H9 (cell line): ENCODE results near the gene AQP11. TPM values are rescaled to one million over a fixed set of nuclear protein-coding genes. Genes with fewer than 3 reads are reported as not detected.

Source experiments
- DNase-seq: peaks from one replicate; pipeline ENCODE4 v3.0.0-alpha.2; 2017
- H2AFZ ChIP-seq: one replicate; pipeline ENCODE4 v1.6.1; 2013; ENCODE audit warnings: mild to moderate bottlenecking, low read length, control low read depth, moderate library complexity
- H2AK5ac ChIP-seq: 2 replicates; pipeline ENCODE4 v1.6.1; 2013; ENCODE audit warnings: low read length, control low read depth, mixed read lengths; ENCODE audit not compliant: insufficient read length
- H2BK120ac ChIP-seq: one replicate; pipeline ENCODE4 v1.6.1; 2013; ENCODE audit warnings: low read depth, mild to moderate bottlenecking, low read length, control low read depth, inconsistent platforms; ENCODE audit not compliant: poor library complexity, severe bottlenecking
- H2BK12ac ChIP-seq: 2 replicates; pipeline ENCODE4 v1.6.1; 2013; ENCODE audit warnings: low read length, control low read depth, mixed read lengths, low read depth; ENCODE audit not compliant: insufficient read length
- H2BK15ac ChIP-seq: 2 replicates; pipeline ENCODE4 v1.6.1; 2013; ENCODE audit warnings: low read depth, low read length, control low read depth
- H2BK20ac ChIP-seq: one replicate; pipeline ENCODE4 v1.6.1; 2013; ENCODE audit warnings: low read depth, mild to moderate bottlenecking, low read length, control low read depth, inconsistent platforms; ENCODE audit not compliant: poor library complexity, severe bottlenecking
- H2BK5ac ChIP-seq: 2 replicates; pipeline ENCODE4 v1.6.1; 2013; ENCODE audit warnings: low read length, control low read depth, mixed read lengths; ENCODE audit not compliant: insufficient read length
- H3K14ac ChIP-seq: 2 replicates; pipeline ENCODE4 v1.6.1; 2013; ENCODE audit warnings: low read length, control low read depth; ENCODE audit not compliant: insufficient read depth
- H3K18ac ChIP-seq: 2 replicates; pipeline ENCODE4 v1.6.1; 2013; ENCODE audit warnings: low read depth, mild to moderate bottlenecking, mixed read lengths, low read length, control low read depth; ENCODE audit not compliant: insufficient read length
- H3K23ac ChIP-seq: 2 replicates; pipeline ENCODE4 v1.6.1; 2013; ENCODE audit warnings: low read length, control low read depth, mixed read lengths, low read depth; ENCODE audit not compliant: insufficient read length
- H3K23me2 ChIP-seq: 2 replicates; pipeline ENCODE4 v1.6.1; 2013; ENCODE audit warnings: low read depth, mild to moderate bottlenecking, mixed read lengths, low read length, control low read depth; ENCODE audit not compliant: insufficient read length, poor library complexity, severe bottlenecking
- H3K27ac ChIP-seq: 2 replicates; pipeline ENCODE4 v1.5.1; 2013; ENCODE audit warnings: low read length, control low read depth, mixed read lengths, low read depth; ENCODE audit not compliant: insufficient read length
- H3K27me3 ChIP-seq: 2 replicates; pipeline ENCODE4 v1.6.1; 2013; ENCODE audit warnings: low read length, control low read depth, inconsistent platforms; ENCODE audit not compliant: insufficient read depth
- H3K4ac ChIP-seq: 2 replicates; pipeline ENCODE4 v1.6.1; 2013; ENCODE audit warnings: low read depth, mild to moderate bottlenecking, control low read depth, inconsistent platforms, low read length, moderate library complexity
- H3K4me1 ChIP-seq: 2 replicates; pipeline ENCODE4 v1.6.1; 2013; ENCODE audit warnings: low read length, control low read depth, inconsistent platforms; ENCODE audit not compliant: insufficient read depth
- H3K4me2 ChIP-seq: 2 replicates; pipeline ENCODE4 v1.6.1; 2013; ENCODE audit warnings: low read length, control low read depth, mixed read lengths; ENCODE audit not compliant: insufficient read length, insufficient read depth
- H3K56ac ChIP-seq: 2 replicates; pipeline ENCODE4 v1.6.1; 2013; ENCODE audit warnings: low read depth, mild to moderate bottlenecking, mixed read lengths, low read length, control low read depth; ENCODE audit not compliant: insufficient read length
- H3K79me1 ChIP-seq: 2 replicates; pipeline ENCODE4 v1.6.1; 2013; ENCODE audit warnings: low read depth, mild to moderate bottlenecking, moderate library complexity, low read length, control low read depth, inconsistent platforms; ENCODE audit not compliant: insufficient read depth, poor library complexity, severe bottlenecking
- H3K79me2 ChIP-seq: 2 replicates; pipeline ENCODE4 v1.6.1; 2013; ENCODE audit warnings: low read length, control low read depth, inconsistent platforms; ENCODE audit not compliant: insufficient read depth
- H3K9ac ChIP-seq: 2 replicates; pipeline ENCODE4 v1.6.1; 2013; ENCODE audit warnings: low read length, control low read depth, mixed read lengths; ENCODE audit not compliant: insufficient read length; ENCODE audit errors: extremely low read depth
- H3K9me3 ChIP-seq: one replicate; pipeline ENCODE4 v1.6.1; 2013; ENCODE audit warnings: low read depth, low read length, inconsistent platforms; ENCODE audit not compliant: control insufficient read depth
- H3T11ph ChIP-seq: one replicate; pipeline ENCODE4 v1.6.1; 2013; ENCODE audit warnings: mild to moderate bottlenecking, low read length, control low read depth, inconsistent platforms
- H4K20me1 ChIP-seq: one replicate; pipeline ENCODE4 v1.6.1; 2013; ENCODE audit not compliant: control insufficient read depth, insufficient read length, insufficient read depth
- H4K5ac ChIP-seq: 2 replicates; pipeline ENCODE4 v1.6.1; 2013; ENCODE audit warnings: low read depth, mild to moderate bottlenecking, mixed read lengths, low read length, control low read depth; ENCODE audit not compliant: insufficient read length
- H4K8ac ChIP-seq: replicated peaks from 2 replicates; pipeline ENCODE4 v1.6.1; 2013; ENCODE audit warnings: low read length, control low read depth, mixed read lengths, low read depth; ENCODE audit not compliant: insufficient read length
- H4K91ac ChIP-seq: 2 replicates; pipeline ENCODE4 v1.6.1; 2013; ENCODE audit warnings: low read depth, mild to moderate bottlenecking, moderate library complexity, mixed read lengths, low read length, control low read depth; ENCODE audit not compliant: insufficient read length
- H3K27ac Mint-ChIP-seq, 3 experiments: 2 replicates in 2 of 3; 3 replicates in 1 of 3; pipeline ENCODE4 v1.8.0; 2020 to 2021; ENCODE audit warnings: mixed read lengths in 3 of 3, mild to moderate bottlenecking in 1 of 3, moderate library complexity in 1 of 3
- H3K27me3 Mint-ChIP-seq: 2 replicates; pipeline ENCODE4 v1.8.0; 2021; ENCODE audit warnings: low read depth, mild to moderate bottlenecking, moderate library complexity, mixed read lengths
- H3K36me3 Mint-ChIP-seq, 3 experiments: 2 replicates in 2 of 3; 3 replicates in 1 of 3; pipeline ENCODE4 v1.8.0; 2020 to 2021; ENCODE audit warnings: low read depth in 3 of 3, mixed read lengths in 3 of 3; ENCODE audit not compliant: insufficient read depth in 1 of 3
- H3K4me1 Mint-ChIP-seq, 2 experiments: 2 replicates each; pipeline ENCODE4 v1.8.0; 2020; ENCODE audit warnings: mixed read lengths in 2 of 2
- H3K4me3 Mint-ChIP-seq, 2 experiments: 2 replicates in 1 of 2; 3 replicates in 1 of 2; pipeline ENCODE4 v1.8.0; 2020 to 2021; ENCODE audit warnings: mild to moderate bottlenecking in 2 of 2, mixed read lengths in 2 of 2, moderate library complexity in 1 of 2
- H3K9me3 Mint-ChIP-seq, 2 experiments: 2 replicates in 1 of 2; 3 replicates in 1 of 2; pipeline ENCODE4 v1.8.0; 2020; ENCODE audit warnings: mild to moderate bottlenecking in 2 of 2, mixed read lengths in 2 of 2, moderate library complexity in 1 of 2
- CTCF ChIP-seq: fragments of 200-600 bp; sonication (generic); conservative IDR thresholded peaks from 3 replicates; pipeline ENCODE4 v1.8.0; 2021; ENCODE audit warnings: antibody characterized with exemption, mild to moderate bottlenecking
- WGBS: extraction: QIAGEN DNeasy Blood & Tissue Kit; methylation state at CpG from one replicate; pipeline ENCODE4 v1.1.7; 2013; ENCODE audit warnings: missing lambda C conversion rate, low lambda C conversion rate, mixed read lengths; ENCODE audit not compliant: insufficient read length; ENCODE audit errors: extremely low coverage; 5-methylcytosine and 5-hydroxymethylcytosine counted together
- total RNA-seq: library from RNA; stranded (reverse); gene quantifications from 2 replicates; pipeline ENCODE4 v1.2.1, GENCODE V29; 2021

AQP11 gene
- total RNA-seq, 1 experiment from 2014 or later, result 1.1 TPM

GRCh38 chr11:77637345-77638165 is 47.8 kb downstream of the AQP11 start, which contains the start of gene CLNS1A:
CLNS1A (minus strand) TSS chr11:77637794; CDS start chr11:77637714, 80 bp downstream.
- H3K23ac ChIP-seq, result no peak within 1 kb of the TSS
- peaks cover 14 to 17% (median 17%) of the 10 kb centered on the region in 3 experiments for H3K36me3 Mint-ChIP-seq
- peak; percentile 85 for DNase-seq

More at GRCh38 chr11:77637345-77638165, 47.8 kb downstream of the AQP11 start, which contains the start of gene CLNS1A:
- Histone ChIP-seq H3K23me2 (peaks cover 16% of the 10 kb centered on the region), H2BK5ac (no peak within 1 kb of the TSS), H2BK15ac (no peak within 1 kb of the TSS), H4K20me1 (no peaks in the 10 kb centered on the region), H3K14ac (peak within 1 kb of the TSS; percentile 92), H3K4ac (no peak within 1 kb of the TSS), H2BK20ac (no peak within 1 kb of the TSS), H2AFZ (no peak within 1 kb of the TSS), H3T11ph (no peak within 1 kb of the TSS), H3K4me1 (no peaks in the 10 kb centered on the region), H4K5ac (no peak within 1 kb of the TSS), H4K8ac (no peak within 1 kb of the TSS), H2BK12ac (no peak within 1 kb of the TSS), H3K79me1 (peaks cover 7% of the 10 kb centered on the region), H2AK5ac (no peak within 1 kb of the TSS), H3K18ac (peak within 1 kb of the TSS; percentile 91), H3K4me2 (peak within 1 kb of the TSS; percentile 92), H3K9me3 (no peaks in the 10 kb centered on the region), H3K56ac (no peak within 1 kb of the TSS), H3K79me2 (peaks cover 16% of the 10 kb centered on the region), H2BK120ac (no peak within 1 kb of the TSS), H4K91ac (no peak within 1 kb of the TSS), H3K9ac (peak within 1 kb of the TSS; percentile 81), H3K27ac (peak within 1 kb of the TSS; percentile 55), H3K27me3 (no peaks in the 10 kb centered on the region)
- H3K27me3 Mint-ChIP-seq, result no peaks in the 10 kb centered on the region; the same call in 1 of the 2 replicates
- no peak for TF ChIP-seq CTCF
- peak within 1 kb of the TSS; percentile 96 to 99 (median 98) for H3K27ac Mint-ChIP-seq
- no CpG with 5 or more reads among the region's 41 CpGs for WGBS
- H3K4me3 Mint-ChIP-seq, result peak within 1 kb of the TSS; percentile 93 to 94
- peaks cover 15 to 18% of the 10 kb centered on the region in 2 experiments for H3K4me1 Mint-ChIP-seq
- peaks cover 0 to 3% of the 10 kb centered on the region in 2 experiments; a peak in 3 of 5 replicates for H3K9me3 Mint-ChIP-seq
